Measurements from ENCODE around the gene SCN2A.

- TF ChIP-seq CTCF (conservative IDR thresholded peaks at IDR 0.05 in 1 of 2, IDR thresholded peaks at IDR 0.05 in 1 of 2; ENCODE audit: extremely low read depth in 1 of 2, insufficient read depth in 1 of 2, low read depth in 1 of 2, low read length in 2 of 2) (no peak), EZH2 (IDR thresholded peaks at IDR 0.05; ENCODE audit: borderline replicate concordance, low read length) (no peak)
Observed at GRCh38 chr2:165428926-165429325, 189.7 kb downstream of the SCN2A start.
